Measurements from ENCODE around the gene ELAVL4. TPM values are rescaled to one million over a fixed set of nuclear protein-coding genes. Genes with fewer than 3 reads are reported as not detected.

Gene ELAVL4
- total and polyA plus RNA-seq, 2 of the 8 experiments (the other 6 are each of a cell fraction or from before 2014, with no cell fraction given): 0.21 to 0.89 TPM

DNA sequence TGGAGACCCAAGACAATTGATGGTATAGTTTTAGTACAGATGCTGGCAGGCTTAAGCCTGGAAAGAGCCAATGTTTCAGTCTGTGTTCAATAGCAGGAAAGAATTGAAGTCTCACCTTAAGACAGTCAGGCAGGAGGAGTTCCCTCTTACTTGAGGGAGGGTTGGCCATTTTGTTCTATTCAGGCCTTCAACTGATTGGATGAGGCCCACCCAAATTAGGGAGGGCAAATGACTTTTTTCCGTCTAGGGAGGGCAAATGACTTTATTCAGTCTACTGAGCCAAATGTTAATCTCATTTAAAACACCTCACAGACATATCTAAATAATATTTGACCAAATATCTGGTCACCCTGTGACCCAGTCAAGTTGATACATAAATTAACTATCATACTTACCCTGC lies 31.4 kb upstream of the ELAVL4 start:
- no peaks in the 10 kb centered on the region for H3K27me3 ChIP-seq (replicated peaks in 1 of 4; ENCODE audit: control insufficient read depth in 3 of 4, extremely low read depth in 1 of 4, insufficient read depth in 3 of 4, low read length in 3 of 4)
- 69% methylated on average over 1 of the region's 1 CpG; no CpG with 5 or more reads in 1 of the 2 experiments for WGBS, 2 experiments (ENCODE audit: extremely low coverage in 1 of 2, insufficient coverage in 1 of 2, insufficient read length in 1 of 2, insufficient replicate concordance in 2 of 2, low coverage in 1 of 2, low lambda C conversion rate in 2 of 2, missing lambda C conversion rate in 1 of 2)
- no peak overlapping the region for H2BK20ac ChIP-seq (ENCODE audit: low read length)
- DNase-seq (ENCODE audit: low read depth in 1 of 2, low spot score in 2 of 2): no peak
- no peak overlapping the region for H2AK5ac ChIP-seq (ENCODE audit: low read depth, low read length)
- no peak overlapping the region for H3K27ac ChIP-seq (ENCODE audit: low read depth, low read length)
- H3K4ac ChIP-seq (replicated peaks; ENCODE audit: insufficient read length, low read depth, low read length): no peak overlapping the region
- no peak overlapping the region for H4K8ac ChIP-seq (ENCODE audit: extremely low read depth, insufficient read depth, low read length)
- no peaks in the 10 kb centered on the region for H3K79me2 ChIP-seq (ENCODE audit: control insufficient read depth in 1 of 2, insufficient read depth in 2 of 2, low read length in 2 of 2)
- H2BK12ac ChIP-seq (ENCODE audit: low read depth, low read length): no peak overlapping the region
- H2BK15ac ChIP-seq (ENCODE audit: low read length): no peak overlapping the region
- no peaks in the 10 kb centered on the region for H4K20me1 ChIP-seq (replicated peaks in 1 of 2; ENCODE audit: control insufficient read depth in 1 of 2, insufficient read depth in 2 of 2, low read length in 2 of 2)
- no peaks in the 10 kb centered on the region for H3K79me1 ChIP-seq (ENCODE audit: low read depth, low read length)
- no peak overlapping the region for H3K56ac ChIP-seq (replicated peaks; ENCODE audit: insufficient read length, low read depth, low read length)
- H3K23ac ChIP-seq (ENCODE audit: insufficient read length): no peak overlapping the region
- H4K5ac ChIP-seq (ENCODE audit: insufficient read length, low read depth, low read length): no peak overlapping the region
- no peak for FAIRE-seq
- H3K18ac ChIP-seq (ENCODE audit: extremely low read depth, low read length): no peak overlapping the region
- no peak overlapping the region for H4K91ac ChIP-seq (replicated peaks; ENCODE audit: insufficient read length, low read length)
- no peak overlapping the region for H2AFZ ChIP-seq (ENCODE audit: low read length)
- H2BK120ac ChIP-seq (replicated peaks; ENCODE audit: low read depth, low read length): no peak overlapping the region
- no peaks in the 10 kb centered on the region for H3K23me2 ChIP-seq (ENCODE audit: low read depth, low read length)
- H3K4me1 ChIP-seq (replicated peaks in 1 of 4; ENCODE audit: control insufficient read depth in 3 of 4, insufficient read depth in 4 of 4, low read length in 3 of 4): no peaks in the 10 kb centered on the region
- H3K9me3 ChIP-seq (ENCODE audit: insufficient read depth in 2 of 2, low read depth in 1 of 2, low read length in 1 of 2): peaks cover 23 to 33% of the 10 kb centered on the region in 2 experiments
- H3K14ac ChIP-seq (ENCODE audit: insufficient read length): no peak overlapping the region
- H3K9ac ChIP-seq (replicated peaks in 1 of 4; ENCODE audit: extremely low read depth in 1 of 4, low read depth in 3 of 4, low read length in 3 of 4): no peak overlapping the region
- no peak overlapping the region for H3K4me2 ChIP-seq (ENCODE audit: insufficient read depth in 1 of 2, low read depth in 2 of 2, low read length in 2 of 2)
- no peak overlapping the region for H2BK5ac ChIP-seq (ENCODE audit: low read depth, low read length)
- ChIA-PET POLR2A (ENCODE audit: partially characterized antibody) (no interaction called here), CTCF (ENCODE audit: partially characterized antibody) (no interaction called here)
- H3K4me3 ChIP-seq (ENCODE audit: extremely low read depth in 1 of 4, insufficient read depth in 2 of 4, low read depth in 3 of 4, low read length in 4 of 4): no peak overlapping the region
- H3K36me3 ChIP-seq (ENCODE audit: control insufficient read depth in 2 of 4, insufficient read depth in 4 of 4, low read length in 3 of 4): no peaks in the 10 kb centered on the region
- no peak for TF ChIP-seq KDM1A (IDR thresholded peaks at IDR 0.05; ENCODE audit: borderline replicate concordance, low read length)
